SK-N-SH treated with all-trans-retinoic acid at 6 μM for 48 hours (cell line): ENCODE results near the gene CCDC3.

Experiments
- ATAC-seq: fragments of 200-7000 bp; cut with Tn5 transposase; 3 replicates; pipeline ENCODE4 v1.9.1; 2020; ENCODE audit warnings: mild to moderate bottlenecking, moderate library complexity
- ARNTL ChIP-seq: fragments of 450-650 bp; formaldehyde crosslinking; IDR thresholded peaks from 2 replicates; pipeline ENCODE4 v1.5.0; 2020; ENCODE audit warnings: low read depth, mild to moderate bottlenecking, moderate library complexity, borderline replicate concordance
- BACH2 ChIP-seq: fragments of 250-450 bp; sonication (Bioruptor Pico); IDR thresholded peaks from 2 replicates; pipeline ENCODE4 v1.9.0; 2021; ENCODE audit warnings: mild to moderate bottlenecking, borderline replicate concordance
- CREB5 ChIP-seq: fragments of 250-450 bp; sonication (Bioruptor Pico); IDR thresholded peaks from 2 replicates; pipeline ENCODE4 v1.5.1; 2020; ENCODE audit warnings: low read depth, mild to moderate bottlenecking, moderate library complexity
- CSDC2 ChIP-seq: fragments of 250-450 bp; sonication (Bioruptor Pico); IDR thresholded peaks from 2 replicates; pipeline ENCODE4 v1.5.0; 2020; ENCODE audit warnings: mild to moderate bottlenecking, moderate library complexity
- CSRNP3 ChIP-seq: fragments of 250-450 bp; sonication (Bioruptor Pico); IDR thresholded peaks from 2 replicates; pipeline ENCODE4 v1.5.1; 2021; ENCODE audit warnings: mild to moderate bottlenecking, moderate library complexity
- ESRRG ChIP-seq: fragments of 250-450 bp; sonication (Bioruptor Pico); IDR thresholded peaks from 2 replicates; pipeline ENCODE4 v1.6.1; 2021; ENCODE audit warnings: mild to moderate bottlenecking
- GLIS3 ChIP-seq: fragments of 250-450 bp; sonication (Bioruptor Pico); IDR thresholded peaks from 2 replicates; pipeline ENCODE4 v1.5.0; 2020; ENCODE audit warnings: mild to moderate bottlenecking, moderate library complexity
- ISL1 ChIP-seq: fragments of 250-450 bp; sonication (Bioruptor Pico); IDR thresholded peaks from 2 replicates; pipeline ENCODE4 v2.1.2; 2022; ENCODE audit warnings: mild to moderate bottlenecking, moderate library complexity
- OSR1 ChIP-seq: fragments of 250-450 bp; sonication (Bioruptor Pico); IDR thresholded peaks from 2 replicates; pipeline ENCODE4 v1.8.0; 2022; ENCODE audit warnings: moderate library complexity, mild to moderate bottlenecking, inconsistent platforms
- PATZ1 ChIP-seq: fragments of 250-450 bp; sonication (Bioruptor Pico); IDR thresholded peaks from 2 replicates; pipeline ENCODE4 v1.8.0; 2020; ENCODE audit warnings: mild to moderate bottlenecking, moderate library complexity, borderline replicate concordance
- POU6F1 ChIP-seq: fragments of 250-450 bp; sonication (Bioruptor Pico); IDR thresholded peaks from 2 replicates; pipeline ENCODE4 v1.8.0; 2021; ENCODE audit warnings: low read depth, mild to moderate bottlenecking, moderate library complexity, borderline replicate concordance
- PPARA ChIP-seq: fragments of 250-450 bp; sonication (Bioruptor Pico); IDR thresholded peaks from 2 replicates; pipeline ENCODE4 v1.5.0; 2020; ENCODE audit warnings: mild to moderate bottlenecking, borderline replicate concordance
- RARB ChIP-seq: fragments of 250-450 bp; sonication (Bioruptor Pico); IDR thresholded peaks from 2 replicates; pipeline ENCODE4 v1.8.0; 2021; ENCODE audit warnings: mild to moderate bottlenecking, moderate library complexity
- SNAI2 ChIP-seq: fragments of 250-450 bp; sonication (Bioruptor Pico); IDR thresholded peaks from 2 replicates; pipeline ENCODE4 v1.5.0; 2020; ENCODE audit warnings: mild to moderate bottlenecking, moderate library complexity
- TCF4 ChIP-seq: fragments of 250-450 bp; sonication (Bioruptor Pico); IDR thresholded peaks from 2 replicates; pipeline ENCODE4 v1.8.0; 2021; ENCODE audit warnings: mild to moderate bottlenecking, moderate library complexity, borderline replicate concordance
- TOX ChIP-seq: fragments of 250-450 bp; sonication (Bioruptor Pico); IDR thresholded peaks from 2 replicates; pipeline ENCODE4 v1.8.0; 2021; ENCODE audit warnings: mild to moderate bottlenecking, moderate library complexity, borderline replicate concordance
- ZC3H10 ChIP-seq: fragments of 250-450 bp; sonication (Bioruptor Pico); IDR thresholded peaks from 2 replicates; pipeline ENCODE4 v1.5.1; 2021; ENCODE audit warnings: mild to moderate bottlenecking, moderate library complexity
- ZFP30 ChIP-seq: fragments of 450-650 bp; formaldehyde crosslinking; IDR thresholded peaks from 2 replicates; pipeline ENCODE4 v1.5.0; 2022; ENCODE audit warnings: mild to moderate bottlenecking, moderate library complexity
- ZNF565 ChIP-seq: fragments of 450-650 bp; formaldehyde crosslinking; conservative IDR thresholded peaks from 2 replicates; pipeline ENCODE4 v1.5.0; 2020; ENCODE audit warnings: low read depth, mild to moderate bottlenecking, moderate library complexity
- ZNF70 ChIP-seq: fragments of 450-650 bp; formaldehyde crosslinking; IDR thresholded peaks from 2 replicates; pipeline ENCODE4 v1.5.0; 2020; ENCODE audit warnings: mild to moderate bottlenecking, moderate library complexity
- ZNF8 ChIP-seq: fragments of 450-650 bp; formaldehyde crosslinking; IDR thresholded peaks from 2 replicates; pipeline ENCODE4 v1.5.0; 2020; ENCODE audit warnings: mild to moderate bottlenecking, moderate library complexity

The CCDC3 gene

GRCh38 chr10:12943425-12943824 is 58.1 kb downstream of the CCDC3 start:
- no peak for ATAC-seq
- TF ChIP-seq CREB5 (CRISPR knock-in tag): no peak
- TF ChIP-seq ESRRG (CRISPR knock-in tag): no peak
- no peak for TF ChIP-seq CSRNP3
- TF ChIP-seq ZNF565 (CRISPR knock-in tag): no peak
- no peak for TF ChIP-seq TCF4 (CRISPR knock-in tag)
- TF ChIP-seq ZC3H10 (CRISPR knock-in tag): no peak
- no peak for TF ChIP-seq ZNF70 (CRISPR knock-in tag)
- TF ChIP-seq RARB (CRISPR knock-in tag): no peak
- no peak for TF ChIP-seq ZNF8 (CRISPR knock-in tag)
- no peak for TF ChIP-seq ISL1 (CRISPR knock-in tag)
- TF ChIP-seq TOX (CRISPR knock-in tag): no peak
- TF ChIP-seq GLIS3: no peak
- no peak for TF ChIP-seq OSR1 (CRISPR knock-in tag)
- no peak for TF ChIP-seq SNAI2 (CRISPR knock-in tag)
- TF ChIP-seq PATZ1 (CRISPR knock-in tag): no peak
- no peak for TF ChIP-seq ZFP30 (CRISPR knock-in tag)
- TF ChIP-seq PPARA (CRISPR knock-in tag): no peak
- no peak for TF ChIP-seq ARNTL (CRISPR knock-in tag)

- ATAC-seq: no peak
- TF ChIP-seq ZNF565 (CRISPR knock-in tag) (no peak), TOX (CRISPR knock-in tag) (no peak), PATZ1 (CRISPR knock-in tag) (no peak), GLIS3 (no peak), ISL1 (CRISPR knock-in tag) (no peak), CSDC2 (CRISPR knock-in tag) (no peak), POU6F1 (no peak), ZNF8 (CRISPR knock-in tag) (no peak), TCF4 (CRISPR knock-in tag) (no peak)
- TF ChIP-seq, all 23 proteins: peak for 0
These were observed 59.5 kb downstream of the CCDC3 start for GRCh38 chr10:12941966-12942365.

- TF ChIP-seq BACH2 (CRISPR knock-in tag) (no peak), GLIS3 (no peak), TOX (CRISPR knock-in tag) (no peak), RARB (CRISPR knock-in tag) (no peak), PPARA (CRISPR knock-in tag) (no peak), ESRRG (CRISPR knock-in tag) (no peak), ARNTL (CRISPR knock-in tag) (no peak), CREB5 (CRISPR knock-in tag) (no peak), ISL1 (CRISPR knock-in tag) (no peak)
- TF ChIP-seq, all 23 proteins: peak for 0
- no peak for ATAC-seq
These were observed 60.7 kb downstream of the CCDC3 start for GRCh38 chr10:12940791-12941190.
